ENCODE measurements around the gene KCTD10. TPM values are rescaled to one million over a fixed set of nuclear protein-coding genes. Genes with fewer than 3 reads are reported as not detected.

Gene KCTD10
- polyA plus RNA-seq, 1 of the 3 experiments (the other 2 are of a cell fraction), result 66.9 TPM

GRCh38 chr12:109524466-109525278 is 47.6 kb upstream of the KCTD10 start:
- Histone ChIP-seq H4K20me1 (ENCODE audit: insufficient read depth) (no peaks in the 10 kb centered on the region), H3K9ac (no peak overlapping the region), H3F3A (replicated peaks; ENCODE audit: insufficient read depth) (no peaks in the 10 kb centered on the region), H3K9me3 (no peaks in the 10 kb centered on the region), H3K9me2 (no peaks in the 10 kb centered on the region), H3K79me2 (ENCODE audit: insufficient read depth) (no peaks in the 10 kb centered on the region), H3K36me3 (replicated peaks in 1 of 2; ENCODE audit: control insufficient read depth in 1 of 2, insufficient read depth in 2 of 2, low read length in 1 of 2) (peaks cover 3 to 72% of the 10 kb centered on the region in 2 experiments), H3K27ac (ENCODE audit: low read depth in 2 of 2, low read length in 1 of 2) (peak overlapping the region in 1 of 2 experiments; percentile 96; a peak in 2 of 4 replicates), H3K4me1 (ENCODE audit: control insufficient read depth in 1 of 2, insufficient read depth in 2 of 2, low read depth in 1 of 2, low read length in 1 of 2) (peaks cover 3 to 77% of the 10 kb centered on the region in 2 experiments; a peak in 3 of 4 replicates), H3K4me2 (no peak overlapping the region), H3K27me3 (ENCODE audit: insufficient read depth) (no peaks in the 10 kb centered on the region), H2AFZ (ENCODE audit: low read depth) (no peak overlapping the region), H3K4me3 (ENCODE audit: low read depth in 2 of 2, low read length in 1 of 2) (no peak overlapping the region)
- TF ChIP-seq RFX5 (IDR thresholded peaks at IDR 0.05; ENCODE audit: low read length), result no peak
- TF ChIP-seq POLR2AphosphoS5 (IDR thresholded peaks at IDR 0.05; ENCODE audit: low read depth, low read length), result no peak
- no peak for TF ChIP-seq PBX3 (IDR thresholded peaks at IDR 0.05)
- TF ChIP-seq IRF3 (IDR thresholded peaks at IDR 0.05; ENCODE audit: low read depth, low read length), result no peak
- no peak for TF ChIP-seq GATA2 (CRISPR knock-in tag; IDR thresholded peaks at IDR 0.05)
- no peak for TF ChIP-seq NRF1 (IDR thresholded peaks at IDR 0.05; ENCODE audit: low read depth, low read length)
- no peak for TF ChIP-seq CTCF (IDR thresholded peaks at IDR 0.05)
- no peak for TF ChIP-seq JUND (IDR thresholded peaks at IDR 0.05)
- no peak for TF ChIP-seq REST (IDR thresholded peaks at IDR 0.05; ENCODE audit: low read depth, low read length)
- no peak for TF ChIP-seq YY1 (IDR thresholded peaks at IDR 0.05; ENCODE audit: low read depth)
- no peak for TF ChIP-seq FOSL2 (IDR thresholded peaks at IDR 0.05; ENCODE audit: borderline replicate concordance, low read depth)
- no peak for TF ChIP-seq MAX (IDR thresholded peaks at IDR 0.05; ENCODE audit: low read depth)
- WGBS (ENCODE audit: low lambda C conversion rate), result 97% methylated on average over 24 of the region's 26 CpGs
- no peak for DNase-seq
- ChIA-PET POLR2A (interaction anchor here (0.8 to 1.6 kb wide), 3 partner anchors 16 to 66 kb away, joined by 3 to 4 read pairs (median 3); no protein-coding TSS in a partner anchor), CTCF (interaction anchor here (0.6 to 10.5 kb wide), 9 partner anchors 9 to 799 kb away, joined by 3 to 173 read pairs (median 6); no protein-coding TSS in a partner anchor)
